MM.1S (cell line): ENCODE results near the gene ATP6V1B1.

Experiments
- DNase-seq: peaks from one replicate; pipeline ENCODE4 v3.0.0-alpha.2; 2015
- H2AFZ ChIP-seq: fragments of 300-600 bp; sonication (generic); 2 replicates; pipeline ENCODE4 v1.6.0; 2016; ENCODE audit warnings: antibody characterized with exemption, low read length
- H3F3A ChIP-seq: fragments of 300-600 bp; sonication (generic); 2 replicates; pipeline ENCODE4 v1.6.1; 2016; ENCODE audit warnings: mild to moderate bottlenecking, antibody characterized with exemption, low read length, moderate library complexity, mixed read lengths; ENCODE audit not compliant: insufficient read depth
- H3K27ac ChIP-seq: fragments of 300-600 bp; sonication (generic); 2 replicates; pipeline ENCODE4 v1.5.1; 2016; ENCODE audit warnings: mild to moderate bottlenecking, low read length
- H3K27me3 ChIP-seq: fragments of 300-600 bp; sonication (generic); replicated peaks from 2 replicates; pipeline ENCODE4 v1.6.0; 2016; ENCODE audit warnings: low read length; ENCODE audit not compliant: insufficient read depth
- H3K36me3 ChIP-seq: fragments of 300-600 bp; sonication (generic); replicated peaks from 2 replicates; pipeline ENCODE4 v1.6.1; 2016; ENCODE audit warnings: mild to moderate bottlenecking, low read length, mixed read lengths; ENCODE audit not compliant: insufficient read depth
- H3K4me1 ChIP-seq: fragments of 300-600 bp; sonication (generic); 2 replicates; pipeline ENCODE4 v1.6.1; 2016; ENCODE audit warnings: low read length, mixed read lengths
- H3K4me2 ChIP-seq: fragments of 300-600 bp; sonication (generic); 2 replicates; pipeline ENCODE4 v1.6.0; 2016; ENCODE audit warnings: low read depth, low read length
- H3K4me3 ChIP-seq: fragments of 300-600 bp; sonication (generic); 2 replicates; pipeline ENCODE4 v1.5.1; 2016; ENCODE audit warnings: low read length, mixed read lengths
- H3K79me2 ChIP-seq: fragments of 300-600 bp; sonication (generic); 2 replicates; pipeline ENCODE4 v1.6.1; 2016; ENCODE audit warnings: mixed run types, low read length, mixed read lengths
- H3K9ac ChIP-seq: fragments of 300-600 bp; sonication (generic); 2 replicates; pipeline ENCODE4 v1.6.1; 2016; ENCODE audit warnings: low read length, mixed read lengths
- H3K9me2 ChIP-seq: fragments of 300-600 bp; sonication (generic); replicated peaks from 2 replicates; pipeline ENCODE4 v1.6.1; 2016; ENCODE audit warnings: mild to moderate bottlenecking, low read length, mixed read lengths; ENCODE audit not compliant: insufficient read depth
- H3K9me3 ChIP-seq: fragments of 300-600 bp; sonication (generic); replicated peaks from 2 replicates; pipeline ENCODE4 v1.6.1; 2016; ENCODE audit warnings: mild to moderate bottlenecking, low read length, mixed read lengths; ENCODE audit not compliant: insufficient read depth
- H4K20me1 ChIP-seq: fragments of 300-600 bp; sonication (generic); 2 replicates; pipeline ENCODE4 v1.6.1; 2016; ENCODE audit warnings: mild to moderate bottlenecking, low read length, moderate library complexity, mixed read lengths; ENCODE audit not compliant: insufficient read depth
- CTCF ChIP-seq: fragments of 300-600 bp; sonication (generic); IDR thresholded peaks from 2 replicates; pipeline ENCODE4 v1.5.1; 2016; ENCODE audit warnings: antibody characterized with exemption, low read length, mixed read lengths
- EZH2 ChIP-seq: fragments of 300-600 bp; sonication (generic); optimal IDR thresholded peaks from 2 replicates; pipeline ENCODE3; 2017; ENCODE audit warnings: low read depth, mild to moderate bottlenecking, antibody characterized with exemption, low read length, mixed read lengths
- EZH2phosphoT487 ChIP-seq: fragments of 300-600 bp; sonication (generic); IDR thresholded peaks from 2 replicates; pipeline ENCODE4 v1.6.1; 2018; ENCODE audit warnings: antibody characterized with exemption, low read length

The ATP6V1B1 gene

DNA sequence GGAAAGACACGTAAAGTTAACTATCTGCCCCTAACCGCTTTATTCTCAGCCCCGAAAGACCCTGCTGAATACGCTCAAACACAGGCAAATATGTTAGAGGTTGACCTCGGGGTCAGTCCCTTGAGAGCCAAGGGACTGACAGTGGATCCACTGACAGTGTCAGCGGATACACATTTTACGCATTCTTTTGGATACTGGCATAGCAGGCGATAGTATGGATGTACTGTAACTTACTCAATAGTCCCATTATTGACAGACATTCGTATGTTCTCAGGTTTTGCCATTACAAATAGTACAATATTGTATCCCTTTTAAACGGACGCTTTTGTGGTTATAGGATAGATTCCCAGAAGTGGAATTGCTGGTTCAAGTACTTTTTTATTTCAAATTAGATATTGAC lies 13.4 kb downstream of the ATP6V1B1 start:
- no peaks in the 10 kb centered on the region for H3K9me2 ChIP-seq
- H3K79me2 ChIP-seq = no peaks in the 10 kb centered on the region
- TF ChIP-seq EZH2 (no peak), CTCF (no peak), EZH2phosphoT487 (no peak)
- H4K20me1 ChIP-seq = no peaks in the 10 kb centered on the region
- H3K27ac ChIP-seq = no peak overlapping the region
- no peaks in the 10 kb centered on the region for H3K4me1 ChIP-seq
- H3K4me3 ChIP-seq = no peak overlapping the region
- peak overlapping the region; percentile 87; the same call in 1 of the 2 replicates for H3K4me2 ChIP-seq
- H3K9ac ChIP-seq = no peak overlapping the region
- H3F3A ChIP-seq = no peaks in the 10 kb centered on the region
- H3K9me3 ChIP-seq = no peaks in the 10 kb centered on the region
- H3K27me3 ChIP-seq = peaks cover 14% of the 10 kb centered on the region
- peak overlapping the region; percentile 37; the same call in 1 of the 2 replicates for H2AFZ ChIP-seq
- no peak for DNase-seq
- no peaks in the 10 kb centered on the region for H3K36me3 ChIP-seq

DNA sequence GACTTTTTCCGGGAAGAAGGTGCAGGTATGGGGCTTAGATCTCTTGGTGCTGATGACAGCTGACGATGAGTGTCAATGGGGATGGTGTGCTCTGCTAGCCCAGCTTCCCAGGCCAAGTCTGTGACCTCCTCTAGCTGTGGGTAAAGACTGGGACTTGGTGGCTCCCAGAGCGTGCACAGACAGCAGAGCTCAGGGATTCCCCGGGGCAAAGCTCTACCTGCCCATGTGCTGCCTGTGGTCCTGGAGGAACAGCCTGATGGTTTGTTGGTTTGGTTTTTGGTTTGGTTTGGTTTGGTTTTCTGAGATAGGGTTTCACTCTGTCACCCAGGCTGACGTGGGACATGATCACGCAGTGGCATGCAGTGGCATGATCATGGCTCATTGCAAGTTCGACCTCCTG lies 19.2 kb downstream of the ATP6V1B1 start:
- Histone ChIP-seq H3K36me3 (no peaks in the 10 kb centered on the region), H3K9me3 (no peaks in the 10 kb centered on the region), H3F3A (no peaks in the 10 kb centered on the region), H3K9me2 (no peaks in the 10 kb centered on the region), H4K20me1 (no peaks in the 10 kb centered on the region), H2AFZ (no peak overlapping the region), H3K4me3 (no peak overlapping the region), H3K79me2 (no peaks in the 10 kb centered on the region), H3K9ac (no peak overlapping the region), H3K4me1 (no peaks in the 10 kb centered on the region), H3K4me2 (no peak overlapping the region), H3K27ac (no peak overlapping the region), H3K27me3 (peaks cover 10% of the 10 kb centered on the region; the same call in 1 of the 2 replicates)
- no peak for DNase-seq
- no peak for TF ChIP-seq CTCF
- no peak for TF ChIP-seq EZH2

- Histone ChIP-seq H3K4me2 (no peak overlapping the region), H3K79me2 (no peaks in the 10 kb centered on the region), H3K36me3 (no peaks in the 10 kb centered on the region), H3F3A (no peaks in the 10 kb centered on the region), H3K4me1 (no peaks in the 10 kb centered on the region), H4K20me1 (no peaks in the 10 kb centered on the region), H3K9ac (no peak overlapping the region), H3K27me3 (peaks cover 10% of the 10 kb centered on the region; the same call in 1 of the 2 replicates), H2AFZ (no peak overlapping the region), H3K27ac (no peak overlapping the region), H3K9me2 (no peaks in the 10 kb centered on the region), H3K4me3 (no peak overlapping the region), H3K9me3 (no peaks in the 10 kb centered on the region)
- no peak for DNase-seq
- TF ChIP-seq CTCF (no peak), EZH2phosphoT487 (no peak), EZH2 (no peak)
Observed at GRCh38 chr2:70956141-70956540, 20.4 kb downstream of the ATP6V1B1 start.
